Peyer's patch (tissue), 4 donors: ENCODE measurements around the gene RBMS2.

Source experiments
- CTCF ChIP-seq, 6 experiments: fragments of 450-650 bp in 4 of 6; fragments of 200-600 bp in 2 of 6; sonication (generic) in 1 of 6; IDR thresholded peaks; one replicate each; pipeline ENCODE4 v1.5.1; 2017 to 2019; ENCODE audit warnings: antibody characterized with exemption in 6 of 6, mild to moderate bottlenecking in 3 of 6, moderate library complexity in 1 of 6
- POLR2A ChIP-seq, 2 donors: fragments of 450-650 bp; IDR thresholded peaks; one replicate each; pipeline ENCODE4 v1.5.1; 2017; ENCODE audit warnings: antibody characterized with exemption in 2 of 2, mild to moderate bottlenecking in 2 of 2, moderate library complexity in 2 of 2

GRCh38 chr12:56574210-56574609 lies 52.6 kb downstream of the RBMS2 start:
- TF ChIP-seq CTCF (IDR thresholded peaks at IDR 0.05): no peak
- no peak for TF ChIP-seq POLR2A (IDR thresholded peaks at IDR 0.05)
